ENCODE measurements around the gene TMEM147.

The TMEM147 gene

DNA sequence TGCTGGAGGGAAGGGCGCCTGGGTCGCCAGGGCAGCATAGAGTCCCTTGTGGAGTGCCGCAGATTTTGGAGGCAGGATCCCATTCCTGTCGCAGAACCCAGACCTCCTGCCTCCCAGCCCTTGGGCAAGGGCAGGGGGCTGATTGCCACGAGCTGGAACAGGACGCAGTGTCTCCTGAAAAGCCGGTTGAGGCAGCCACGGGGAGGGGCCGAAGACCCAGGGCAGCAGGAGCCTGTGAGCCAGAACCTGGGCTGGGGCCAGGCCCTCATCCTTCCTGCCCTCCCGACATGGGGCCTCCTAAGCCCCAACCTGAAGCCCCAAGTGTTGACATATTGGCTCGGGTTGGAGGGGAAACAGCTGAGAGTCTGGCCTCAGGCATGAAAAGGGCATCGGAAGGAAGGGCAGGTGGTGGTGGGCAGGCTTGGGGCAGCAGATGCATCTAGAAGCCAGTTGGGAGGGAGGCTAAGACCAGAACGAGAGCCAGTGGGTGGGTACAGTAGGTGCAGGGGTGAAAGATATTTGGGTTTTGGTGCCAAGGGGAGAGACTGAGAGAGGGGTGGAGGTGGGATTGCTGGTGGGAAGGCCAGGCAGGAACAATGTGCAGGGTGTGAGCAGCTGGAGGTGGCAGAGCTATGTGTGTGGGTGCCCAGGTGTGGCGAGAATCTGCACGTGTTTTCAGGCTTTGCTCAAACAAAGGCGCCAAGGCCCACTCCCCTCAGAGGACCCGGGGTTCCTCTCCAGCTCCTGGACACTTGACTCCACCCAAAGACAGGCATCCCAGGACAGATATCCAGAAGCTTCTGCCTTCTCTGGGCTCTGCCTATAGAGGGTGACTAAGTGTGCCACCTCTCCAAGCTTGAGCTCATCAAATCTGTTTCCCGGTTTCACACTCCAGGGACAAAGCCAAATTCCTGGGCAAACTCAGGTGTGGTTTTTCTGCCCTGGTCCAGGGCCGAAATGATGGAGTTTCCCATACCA lies 15.9 kb upstream of the TMEM147 start:
- H3K36me3 Mint-ChIP-seq (ENCODE audit: low read depth), result peaks cover 5% of the 10 kb centered on the region
- H3K4me1 Mint-ChIP-seq, result peaks cover 12% of the 10 kb centered on the region
- H3K27me3 Mint-ChIP-seq (ENCODE audit: low read depth, poor library complexity), result peaks cover 31% of the 10 kb centered on the region
- TF ChIP-seq, protein P1, sequence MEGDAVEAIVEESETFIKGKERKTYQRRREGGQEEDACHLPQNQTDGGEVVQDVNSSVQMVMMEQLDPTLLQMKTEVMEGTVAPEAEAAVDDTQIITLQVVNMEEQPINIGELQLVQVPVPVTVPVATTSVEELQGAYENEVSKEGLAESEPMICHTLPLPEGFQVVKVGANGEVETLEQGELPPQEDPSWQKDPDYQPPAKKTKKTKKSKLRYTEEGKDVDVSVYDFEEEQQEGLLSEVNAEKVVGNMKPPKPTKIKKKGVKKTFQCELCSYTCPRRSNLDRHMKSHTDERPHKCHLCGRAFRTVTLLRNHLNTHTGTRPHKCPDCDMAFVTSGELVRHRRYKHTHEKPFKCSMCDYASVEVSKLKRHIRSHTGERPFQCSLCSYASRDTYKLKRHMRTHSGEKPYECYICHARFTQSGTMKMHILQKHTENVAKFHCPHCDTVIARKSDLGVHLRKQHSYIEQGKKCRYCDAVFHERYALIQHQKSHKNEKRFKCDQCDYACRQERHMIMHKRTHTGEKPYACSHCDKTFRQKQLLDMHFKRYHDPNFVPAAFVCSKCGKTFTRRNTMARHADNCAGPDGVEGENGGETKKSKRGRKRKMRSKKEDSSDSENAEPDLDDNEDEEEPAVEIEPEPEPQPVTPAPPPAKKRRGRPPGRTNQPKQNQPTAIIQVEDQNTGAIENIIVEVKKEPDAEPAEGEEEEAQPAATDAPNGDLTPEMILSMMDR (IDR thresholded peaks at IDR 0.05), result no peak
- DNase-seq, result no peak
- H3K4me3 Mint-ChIP-seq, result no peak overlapping the region
- no peak overlapping the region for H3K27ac Mint-ChIP-seq
- H3K9me3 Mint-ChIP-seq, result no peaks in the 10 kb centered on the region

DNA sequence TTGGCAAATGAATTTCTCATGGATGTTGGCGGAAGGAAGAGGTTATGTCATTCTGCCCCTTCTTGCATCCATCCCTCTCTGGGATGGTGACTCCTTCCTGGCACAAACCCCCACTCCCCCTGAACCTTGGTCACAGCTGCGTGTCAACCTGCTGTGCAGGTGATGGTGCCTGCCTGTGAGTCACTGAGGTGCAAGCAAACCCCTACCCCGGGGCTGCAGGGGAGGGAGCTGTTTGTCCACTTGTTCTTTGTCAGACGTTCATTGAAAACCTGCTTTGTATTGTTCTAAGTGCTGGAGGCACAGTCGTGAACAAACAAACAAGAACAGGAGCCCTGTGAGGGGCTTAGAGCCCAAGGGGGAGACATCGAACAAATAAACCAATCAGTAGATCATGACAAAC lies 14.1 kb upstream of the TMEM147 start:
- Mint-ChIP-seq H3K9me3 (no peaks in the 10 kb centered on the region), H3K4me3 (no peak overlapping the region), H3K36me3 (ENCODE audit: low read depth) (peaks cover 5% of the 10 kb centered on the region), H3K27ac (no peak overlapping the region), H3K27me3 (ENCODE audit: low read depth, poor library complexity) (peaks cover 35% of the 10 kb centered on the region), H3K4me1 (peaks cover 8% of the 10 kb centered on the region)
- DNase-seq, result no peak
- TF ChIP-seq, protein P1 (IDR thresholded peaks at IDR 0.05), result no peak

DNA sequence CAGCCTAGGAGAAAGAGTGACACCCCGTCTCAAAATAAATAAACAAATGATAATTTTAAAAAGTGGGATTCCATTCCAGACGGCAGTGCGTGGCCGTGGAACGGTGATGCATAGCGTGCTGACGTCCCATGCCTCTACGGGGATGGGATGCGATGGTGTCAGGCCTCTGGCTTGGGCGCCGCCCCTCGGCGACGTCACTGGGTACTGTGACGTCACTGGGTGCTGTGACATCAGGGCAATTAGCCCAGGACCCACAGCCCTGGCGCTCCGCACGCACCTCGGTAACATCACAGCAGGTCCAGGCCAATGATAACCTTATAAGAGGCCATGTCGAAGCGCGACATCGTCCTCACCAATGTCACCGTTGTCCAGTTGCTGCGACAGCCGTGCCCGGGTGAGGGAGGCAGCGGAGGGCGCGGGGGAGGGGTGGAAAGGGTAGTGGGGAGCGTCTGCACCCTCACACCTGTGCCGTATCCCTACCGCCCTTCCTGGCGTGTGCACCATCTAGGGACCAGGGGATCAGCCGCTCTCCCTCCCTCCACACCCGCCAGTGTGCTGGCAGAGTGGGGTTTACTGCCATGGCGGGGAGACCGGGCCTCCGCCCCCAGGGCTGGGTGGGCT lies 12.1 kb upstream of the TMEM147 start, which contains the start of gene GAPDHS:
Gene GAPDHS, plus strand, starts transcription at position 256 of the 621 bp plus-strand sequence. Its CDS starts 72 bp downstream, at position 328.
- peaks cover 31% of the 10 kb centered on the region for H3K27me3 Mint-ChIP-seq (ENCODE audit: low read depth, poor library complexity)
- DNase-seq, result no peak
- H3K27ac Mint-ChIP-seq, result no peak within 1 kb of the TSS
- peaks cover 17% of the 10 kb centered on the region for H3K4me1 Mint-ChIP-seq
- no peak within 1 kb of the TSS for H3K4me3 Mint-ChIP-seq
- peaks cover 5% of the 10 kb centered on the region for H3K36me3 Mint-ChIP-seq (ENCODE audit: low read depth)
- TF ChIP-seq, protein P1 (IDR thresholded peaks at IDR 0.05), result no peak
- no peaks in the 10 kb centered on the region for H3K9me3 Mint-ChIP-seq

DNA sequence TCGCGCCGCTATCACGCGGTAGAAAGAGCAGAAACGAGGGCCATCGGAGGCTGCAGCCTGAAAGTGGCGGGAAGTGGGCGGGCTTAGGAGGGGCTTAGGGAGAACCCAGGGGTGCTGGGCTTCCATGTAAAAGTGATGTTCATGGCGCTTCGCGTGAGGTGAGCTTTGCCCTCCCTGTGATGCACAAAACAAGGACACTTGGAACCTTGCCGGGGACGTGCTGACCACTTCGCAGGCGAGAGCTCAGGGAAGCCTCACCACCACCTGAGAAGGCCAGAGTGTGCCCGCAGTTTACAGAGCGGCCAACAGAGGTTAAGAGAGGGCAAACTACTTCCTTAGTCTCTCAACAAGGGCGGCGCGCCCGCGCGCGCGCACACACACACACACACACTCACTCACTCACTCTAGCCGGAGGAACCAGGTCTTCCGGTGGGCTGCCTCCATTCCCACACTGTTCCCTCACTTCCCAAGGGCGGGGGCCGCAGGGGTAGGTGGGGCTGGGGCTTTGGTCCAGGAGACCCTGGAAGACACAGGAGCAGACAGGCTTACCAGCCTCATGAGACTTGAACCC lies 11.5 kb upstream of the TMEM147 start:
- TF ChIP-seq, protein P1 (IDR thresholded peaks at IDR 0.05), result no peak
- DNase-seq, result no peak
- no peaks in the 10 kb centered on the region for H3K9me3 Mint-ChIP-seq

DNA sequence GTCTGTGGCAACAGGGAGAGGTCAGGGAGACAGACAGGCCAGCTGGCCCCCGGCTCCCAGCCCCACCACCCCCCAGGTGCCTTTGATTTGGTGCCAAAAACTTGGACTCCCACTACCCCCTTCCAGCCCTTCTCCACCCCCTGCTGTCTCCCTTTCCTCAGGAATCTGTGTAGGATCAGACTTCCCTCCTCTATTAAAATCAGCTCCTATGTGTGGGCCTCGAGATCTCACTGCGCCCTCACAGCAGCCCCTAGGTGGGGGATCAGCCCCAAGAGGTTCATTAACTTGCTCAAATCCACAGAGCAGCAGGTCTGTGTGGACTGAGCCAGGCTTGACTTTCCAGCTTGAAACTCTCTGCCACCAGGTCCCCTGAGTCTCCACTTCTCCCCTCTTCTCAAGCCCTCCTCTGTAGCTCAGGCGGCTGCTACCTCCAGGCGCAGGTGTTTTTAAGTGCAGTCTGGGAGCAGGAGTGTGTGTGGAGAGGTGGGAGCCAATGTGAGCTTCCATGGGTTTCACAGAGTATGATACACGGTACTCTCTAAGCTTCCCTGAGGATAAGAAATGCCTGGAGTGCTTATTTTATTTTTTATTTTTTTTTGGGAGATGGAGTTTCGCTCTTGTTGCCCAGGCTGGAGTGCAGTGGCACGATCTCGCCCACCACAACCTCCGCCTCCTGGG lies 10.5 kb upstream of the TMEM147 start:
- peak overlapping the region; percentile 28 for H3K27ac Mint-ChIP-seq
- DNase-seq, result no peak
- peaks cover 5% of the 10 kb centered on the region for H3K36me3 Mint-ChIP-seq (ENCODE audit: low read depth)
- TF ChIP-seq, protein P1 (IDR thresholded peaks at IDR 0.05), result no peak
- no peak overlapping the region for H3K4me3 Mint-ChIP-seq
- H3K4me1 Mint-ChIP-seq, result peaks cover 17% of the 10 kb centered on the region
- H3K27me3 Mint-ChIP-seq (ENCODE audit: low read depth, poor library complexity), result peaks cover 20% of the 10 kb centered on the region
- no peaks in the 10 kb centered on the region for H3K9me3 Mint-ChIP-seq

More for the DNA sequence above, 11.5 kb upstream of the TMEM147 start:
- Mint-ChIP-seq H3K4me3 (no peak overlapping the region), H3K27me3 (ENCODE audit: low read depth, poor library complexity) (peaks cover 28% of the 10 kb centered on the region), H3K4me1 (peaks cover 17% of the 10 kb centered on the region), H3K27ac (no peak overlapping the region), H3K36me3 (ENCODE audit: low read depth) (peaks cover 5% of the 10 kb centered on the region)

Measured in nephron progenitor cell (in vitro differentiated cells).